Lung microvascular endothelial cell (primary cell): ENCODE measurements around the gene NR1H2. TPM values are rescaled to one million over a fixed set of nuclear protein-coding genes. Genes with fewer than 3 reads are reported as not detected.
"Not testable (repeated sequence)": the region's sequence is repeated elsewhere in the genome, so short reads cannot be mapped to it uniquely, and the experiment has no call there.

Experiments used
- DNase-seq, 2 donors: peaks; one replicate each; pipeline versions ENCODE4 v3.0.0 to v3.0.0-alpha.2; 2010; ENCODE audit warnings: low read depth in 2 of 2
- total RNA-seq: library from RNA; depleted of rRNA; stranded (reverse); fragments of >200 nt; gene quantifications from 2 replicates; pipeline ENCODE4 v1.2.1, GENCODE V29; 2014

The NR1H2 gene
- total RNA-seq, 1 donor from 2014 or later, result 66.7 TPM

DNA sequence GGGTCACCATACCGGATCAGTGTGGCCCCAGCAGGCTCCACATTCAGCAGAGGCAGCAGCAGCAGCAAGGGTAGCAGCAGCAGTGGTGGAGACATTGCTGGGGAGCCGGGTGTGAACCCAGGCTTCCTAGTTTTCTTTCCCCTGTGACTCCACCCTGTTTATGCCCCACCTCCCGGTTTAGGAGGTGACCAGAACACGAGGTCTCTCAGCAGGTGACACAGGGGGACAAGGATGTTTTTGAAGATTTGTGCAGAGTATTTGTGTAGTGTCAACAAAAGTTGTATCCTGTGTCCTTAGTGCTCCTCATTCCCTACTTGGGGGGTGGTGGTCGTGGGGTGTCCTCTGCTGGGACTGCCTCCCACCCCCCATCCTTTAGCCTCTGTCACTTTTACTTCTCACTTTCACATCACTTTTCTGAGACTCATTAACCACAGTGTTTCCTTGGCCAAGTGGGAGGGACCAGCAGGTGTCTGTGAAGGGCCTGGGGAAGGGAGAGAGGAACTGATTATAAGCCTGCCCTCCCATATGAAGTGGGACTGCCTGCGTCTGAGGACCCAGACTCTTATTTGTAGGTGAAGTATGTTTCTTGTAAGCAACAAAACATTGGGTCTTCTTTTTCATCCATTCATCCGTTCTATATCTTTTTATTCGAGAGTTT lies 31.5 kb upstream of the NR1H2 start:
- no peak for DNase-seq

DNA sequence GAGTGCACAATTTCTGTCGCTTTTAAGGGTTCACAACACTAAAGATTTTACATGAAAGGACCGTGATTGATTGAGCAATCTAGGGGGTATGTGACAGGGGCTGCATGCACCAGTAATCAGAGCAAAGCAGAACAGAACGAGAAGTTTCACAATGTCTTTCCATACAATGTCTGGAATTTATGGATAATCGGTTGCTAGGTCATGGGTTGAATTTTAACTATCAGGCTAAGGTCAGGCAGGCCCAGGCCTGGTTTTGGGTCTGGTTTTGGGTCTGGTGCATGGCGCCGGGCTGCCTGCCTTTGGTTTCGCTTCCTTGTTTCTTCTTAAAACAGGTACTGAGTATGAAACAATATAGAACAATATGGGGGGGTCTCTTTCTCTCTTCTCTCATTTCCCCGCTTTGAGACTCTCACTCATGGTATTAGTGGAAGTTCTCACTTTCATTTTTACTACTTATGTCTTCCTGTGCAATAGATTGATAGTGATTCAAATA lies 29.1 kb upstream of the NR1H2 start:
- not testable (repeated sequence) for DNase-seq

DNA sequence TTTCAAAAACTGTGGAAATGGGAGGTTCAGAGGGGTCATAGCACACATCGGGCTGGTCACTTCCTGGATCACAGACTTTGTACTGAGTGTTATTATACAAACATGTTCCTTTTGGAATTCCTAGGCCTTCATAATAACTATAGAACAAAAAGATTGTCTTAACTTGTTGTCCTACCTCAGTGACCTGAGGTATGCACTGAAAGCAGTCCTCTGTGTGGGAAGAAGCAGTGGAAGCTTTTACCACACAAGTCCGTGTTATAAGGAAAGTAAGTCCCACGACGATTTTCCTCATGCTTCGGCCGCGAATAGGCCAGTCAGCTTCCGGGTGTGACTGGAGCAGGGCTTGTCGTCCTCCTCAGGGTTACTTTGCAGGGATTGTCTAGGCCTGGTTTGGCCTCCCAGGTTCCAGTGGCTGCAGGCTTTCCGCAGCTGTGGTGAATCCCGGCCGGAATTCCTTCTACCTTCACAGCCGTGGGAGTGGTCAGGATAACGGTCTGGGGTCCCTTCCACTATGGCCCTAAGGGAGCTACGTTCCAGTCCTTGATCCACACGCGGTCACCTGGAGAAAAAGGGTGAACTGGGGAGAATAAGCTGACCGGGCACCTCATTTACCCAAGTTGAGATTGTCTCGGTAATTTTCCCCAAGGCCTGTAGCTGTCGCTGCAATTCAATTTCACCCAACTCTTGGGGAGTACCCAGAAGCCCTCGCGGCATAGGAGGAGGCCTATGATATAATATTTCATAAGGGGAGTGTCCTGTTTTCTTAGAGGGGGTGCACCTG lies 26.8 kb upstream of the NR1H2 start:
- DNase-seq, result peak; percentile 58 to 61

DNA sequence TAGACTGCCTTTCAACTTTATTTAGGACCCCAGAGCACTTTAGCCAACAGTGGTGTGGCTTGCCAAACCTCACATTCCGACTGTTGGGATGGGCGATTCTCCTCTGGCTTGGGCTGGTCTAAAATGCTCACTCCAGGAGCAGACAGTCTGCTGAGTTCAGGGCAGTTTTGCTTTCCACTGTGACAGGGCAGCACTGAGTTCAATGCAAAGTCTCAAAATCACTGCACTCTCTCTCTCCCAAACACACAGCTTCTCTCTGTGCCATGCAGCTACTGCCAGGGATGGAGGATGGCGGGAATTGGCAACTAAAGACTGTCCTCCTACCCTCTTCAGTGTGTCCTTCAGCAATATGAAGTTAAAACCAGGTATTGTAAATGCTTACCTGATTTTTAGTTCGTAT lies 24.0 kb upstream of the NR1H2 start:
- DNase-seq, result no peak

DNA sequence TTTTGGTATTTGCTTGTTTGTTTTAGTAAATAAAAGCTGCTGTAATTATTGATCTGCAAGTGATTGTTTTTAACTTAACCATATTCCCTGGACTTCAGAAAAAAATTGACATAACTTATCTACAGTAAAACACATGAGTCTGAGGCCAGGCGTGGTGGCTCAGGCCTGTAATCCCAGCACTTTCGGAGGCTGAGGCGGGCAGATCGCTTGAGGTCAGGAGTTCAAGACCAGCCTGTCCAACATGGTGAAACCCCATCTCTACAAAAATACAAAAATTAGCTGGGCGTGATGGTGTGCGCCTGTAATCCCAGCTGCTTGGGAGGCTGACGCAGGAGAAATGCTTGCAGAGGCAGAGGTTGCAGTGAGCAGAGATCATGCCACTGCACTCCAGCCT lies 22.8 kb upstream of the NR1H2 start:
- DNase-seq, result not testable (repeated sequence)

DNA sequence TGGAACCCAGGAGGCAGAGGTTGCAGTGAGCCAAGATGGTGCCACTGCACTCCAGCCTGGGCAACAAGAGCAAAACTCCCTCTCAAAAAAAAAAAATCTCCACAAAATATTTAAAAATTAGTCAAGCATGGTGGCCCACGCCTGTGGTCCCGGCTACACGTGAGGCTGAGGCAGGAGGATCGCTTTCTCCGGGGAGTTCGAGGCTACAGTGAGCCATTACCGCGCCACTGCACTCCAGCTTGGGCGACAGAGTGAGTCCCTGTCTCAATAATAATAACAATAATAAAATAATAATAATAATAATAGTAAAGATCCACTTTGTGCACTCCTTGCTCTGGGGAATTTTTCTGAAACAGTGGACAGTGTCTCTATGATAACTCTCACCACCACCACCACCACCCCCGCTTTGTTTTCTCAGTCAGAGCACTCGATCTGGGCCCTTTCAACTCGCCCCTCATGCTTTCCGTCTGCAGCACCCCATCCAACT lies 19.5 kb upstream of the NR1H2 start:
- DNase-seq, result no peak

DNA sequence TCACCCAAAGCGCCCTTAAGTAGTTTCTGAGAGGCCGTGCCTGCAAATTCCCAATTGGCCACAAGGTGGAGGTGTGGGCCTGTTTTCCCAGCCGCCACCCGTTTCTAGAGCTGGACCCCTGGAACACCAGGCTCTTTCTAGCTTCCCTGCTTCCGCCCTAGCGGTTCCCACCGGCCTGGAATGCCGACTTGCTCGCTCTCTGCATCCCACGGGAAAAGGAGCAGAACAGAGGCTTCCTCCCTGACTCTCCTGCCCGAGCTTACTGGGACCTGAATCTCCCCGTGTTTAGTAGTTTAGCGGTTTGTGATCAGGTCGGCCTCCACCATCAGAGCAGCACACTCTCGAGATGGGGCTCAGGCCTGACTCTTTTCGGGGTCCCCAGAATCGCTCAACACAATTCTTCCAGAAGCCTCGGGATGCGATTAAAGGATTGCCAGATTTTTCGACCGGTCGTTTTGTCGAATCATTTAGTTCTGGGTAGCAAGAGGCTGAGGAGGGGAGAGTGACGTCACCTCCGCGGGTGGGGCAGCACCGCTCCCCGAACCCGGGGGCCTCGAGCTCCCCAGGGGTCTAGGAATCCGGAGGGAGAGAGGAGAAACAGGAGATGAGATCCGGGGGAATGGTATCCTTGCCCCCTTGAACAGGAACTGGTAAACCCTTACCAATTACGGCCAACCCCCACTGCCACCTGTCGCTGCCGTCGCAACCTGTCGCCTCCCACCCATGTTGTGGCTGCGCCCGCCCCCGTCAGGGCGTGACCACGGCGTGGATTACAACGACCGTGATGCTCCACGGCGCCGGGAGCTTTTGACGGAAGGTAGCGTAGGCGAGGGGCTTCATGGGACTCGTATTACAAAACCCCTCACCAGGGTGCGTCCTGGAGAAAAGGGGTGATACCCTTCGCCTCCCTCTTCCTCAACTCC lies 18.8 kb upstream of the NR1H2 start:
- peak; percentile 66 to 69 for DNase-seq

DNA sequence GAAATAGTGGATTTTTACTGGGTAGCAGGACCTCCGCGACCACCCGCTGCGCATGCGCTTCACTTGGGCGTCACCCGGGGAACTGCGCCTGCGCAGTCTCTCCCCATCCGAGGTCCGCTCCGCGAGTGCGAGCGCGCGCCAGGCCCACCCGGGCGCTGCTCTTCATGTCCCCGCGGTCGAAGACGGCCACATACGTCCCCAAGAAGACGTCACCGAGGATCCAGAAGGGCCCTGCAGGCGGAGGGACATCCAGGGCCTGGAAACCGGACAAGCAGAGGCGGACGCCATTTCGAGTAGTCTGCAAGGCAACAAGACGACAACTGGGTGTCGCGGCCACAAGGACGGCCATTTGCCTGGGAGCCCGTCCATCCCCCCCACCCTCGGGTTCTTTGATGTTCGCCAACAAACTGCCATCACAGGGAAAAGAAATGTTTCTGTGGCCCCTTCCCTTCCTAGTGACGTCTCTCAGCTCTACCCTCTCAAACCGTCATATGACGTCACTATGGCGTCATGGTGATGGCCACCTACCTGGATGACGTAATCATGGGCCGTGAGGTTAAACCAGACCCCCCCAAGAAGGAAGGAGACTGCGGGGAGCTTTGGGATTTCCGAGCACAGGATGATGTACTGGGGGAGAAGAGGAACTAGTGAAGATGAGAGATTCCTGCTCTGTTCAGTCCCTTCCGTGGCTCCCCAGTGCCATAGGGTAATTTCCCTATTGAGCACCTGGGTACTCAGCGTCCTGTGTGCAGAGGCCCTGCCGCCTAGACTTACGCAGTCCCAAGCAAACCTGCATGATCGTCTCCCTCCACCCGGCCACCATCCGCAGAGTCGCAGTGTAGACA lies 17.6 kb upstream of the NR1H2 start:
- peak; percentile 39 to 73 for DNase-seq

DNA sequence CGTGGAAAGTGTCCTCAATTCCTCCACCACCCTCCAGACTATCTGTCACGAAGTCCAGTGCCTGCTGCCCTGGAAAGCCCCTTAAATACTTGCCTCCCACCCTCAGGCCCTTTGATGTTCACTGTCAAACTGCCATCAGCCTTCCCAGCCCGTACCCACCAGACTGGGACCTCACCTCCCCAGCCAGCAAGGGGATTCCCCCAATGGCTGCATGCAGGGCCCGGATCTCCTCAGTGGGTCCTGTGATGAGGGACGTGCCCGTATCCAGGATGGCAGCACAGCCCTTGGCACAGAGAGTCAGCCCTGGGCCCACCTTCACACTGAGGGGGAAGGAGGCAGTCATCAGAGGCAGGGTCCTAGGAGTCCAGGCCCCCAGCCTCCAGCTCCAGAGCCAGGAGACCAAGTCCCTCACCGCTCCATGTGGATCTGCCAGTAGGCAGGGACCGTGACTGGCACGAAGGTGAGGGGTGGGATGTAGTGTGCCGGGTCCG lies 16.9 kb upstream of the NR1H2 start:
- DNase-seq, result no peak

DNA sequence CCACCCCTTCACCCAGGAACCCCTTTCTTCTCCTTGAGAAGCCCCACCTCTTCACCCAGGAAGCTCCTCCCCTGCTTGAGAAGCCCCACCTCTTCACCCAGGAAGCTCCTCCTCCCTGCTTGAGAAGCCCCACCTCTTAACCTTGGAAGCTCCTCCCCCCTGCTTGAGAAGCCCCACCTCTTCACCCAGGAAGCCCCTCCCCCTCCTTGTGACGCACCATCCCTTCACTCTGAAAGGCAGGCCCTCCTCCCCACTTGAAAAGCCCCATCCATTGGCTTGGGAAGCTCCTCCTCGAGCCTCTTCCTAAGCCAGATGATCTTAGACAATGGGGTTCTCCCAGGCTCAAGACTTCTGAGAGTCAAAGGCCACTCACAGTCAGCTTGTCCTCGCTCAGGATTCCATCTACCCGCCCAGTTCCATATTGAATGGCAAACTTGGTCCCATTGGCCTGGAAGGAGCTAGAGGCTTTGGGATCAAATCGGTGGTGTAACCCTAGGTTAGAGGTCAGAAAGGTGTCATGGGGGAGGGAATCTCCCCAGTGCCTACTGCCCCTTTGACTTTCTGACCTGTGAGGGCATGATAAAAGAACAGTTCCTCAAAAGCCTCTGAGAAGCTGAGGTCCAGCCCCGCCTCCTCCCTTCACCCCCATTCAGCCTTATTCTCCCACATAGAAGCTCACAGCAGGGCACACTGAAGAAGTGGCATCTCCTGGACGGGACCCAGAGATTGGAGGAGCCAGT lies 14.8 kb upstream of the NR1H2 start:
- no peak for DNase-seq

DNA sequence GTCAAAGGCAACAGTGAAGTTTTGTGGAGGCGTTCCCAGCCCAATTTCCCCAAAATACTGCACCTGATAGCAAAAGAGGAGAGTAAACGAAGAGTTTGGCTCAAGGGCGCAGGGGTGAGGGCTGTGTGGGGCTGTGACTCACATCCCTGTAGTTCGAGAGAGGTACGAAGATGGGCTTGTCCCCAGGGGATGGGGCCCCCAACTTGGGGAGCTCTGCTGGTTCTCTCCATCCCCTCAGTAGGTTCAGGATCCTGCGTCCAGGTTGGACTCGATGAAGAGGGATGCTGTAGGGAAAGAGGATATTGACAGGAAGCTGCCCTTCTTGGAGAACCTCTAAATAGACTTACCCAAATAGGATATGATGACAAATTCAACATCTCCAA lies 14.2 kb upstream of the NR1H2 start:
- no peak for DNase-seq

DNA sequence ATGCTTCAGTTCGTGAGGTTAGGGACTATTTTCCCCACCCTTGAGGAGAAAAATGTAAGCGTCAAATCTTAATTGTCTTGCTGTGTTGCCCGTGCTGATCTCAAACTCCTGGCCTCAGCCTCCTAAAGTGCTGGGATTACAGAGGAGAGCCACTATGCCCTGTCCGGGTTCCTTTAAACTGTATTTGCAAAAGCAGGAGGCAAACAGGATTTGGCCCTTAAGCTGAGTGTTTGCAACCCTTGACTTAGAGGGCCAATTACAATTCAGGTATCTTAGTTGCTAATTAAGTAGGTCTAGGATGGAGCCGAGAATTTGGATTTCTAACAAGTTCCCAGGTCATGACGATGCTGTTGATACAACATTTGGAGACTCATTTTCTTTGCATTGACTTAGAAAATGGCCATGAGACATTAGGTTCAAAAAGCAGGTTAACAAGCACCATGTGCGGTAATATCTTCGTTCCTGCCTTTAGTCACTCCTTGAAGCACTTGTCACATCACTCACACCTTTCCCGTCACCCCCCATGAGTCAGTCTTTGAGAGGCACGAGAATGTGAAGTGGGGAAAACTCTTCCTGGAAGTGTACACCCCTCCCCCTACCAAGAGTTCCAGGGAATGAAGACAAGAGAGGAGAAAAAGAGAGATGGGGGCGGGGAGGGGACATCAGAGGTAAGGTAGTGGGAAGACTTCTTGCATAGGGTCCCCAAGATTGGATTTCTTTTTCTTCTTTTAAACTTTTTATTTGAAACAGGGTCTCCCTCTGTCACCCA lies 13.4 kb upstream of the NR1H2 start:
- DNase-seq, result no peak

DNA sequence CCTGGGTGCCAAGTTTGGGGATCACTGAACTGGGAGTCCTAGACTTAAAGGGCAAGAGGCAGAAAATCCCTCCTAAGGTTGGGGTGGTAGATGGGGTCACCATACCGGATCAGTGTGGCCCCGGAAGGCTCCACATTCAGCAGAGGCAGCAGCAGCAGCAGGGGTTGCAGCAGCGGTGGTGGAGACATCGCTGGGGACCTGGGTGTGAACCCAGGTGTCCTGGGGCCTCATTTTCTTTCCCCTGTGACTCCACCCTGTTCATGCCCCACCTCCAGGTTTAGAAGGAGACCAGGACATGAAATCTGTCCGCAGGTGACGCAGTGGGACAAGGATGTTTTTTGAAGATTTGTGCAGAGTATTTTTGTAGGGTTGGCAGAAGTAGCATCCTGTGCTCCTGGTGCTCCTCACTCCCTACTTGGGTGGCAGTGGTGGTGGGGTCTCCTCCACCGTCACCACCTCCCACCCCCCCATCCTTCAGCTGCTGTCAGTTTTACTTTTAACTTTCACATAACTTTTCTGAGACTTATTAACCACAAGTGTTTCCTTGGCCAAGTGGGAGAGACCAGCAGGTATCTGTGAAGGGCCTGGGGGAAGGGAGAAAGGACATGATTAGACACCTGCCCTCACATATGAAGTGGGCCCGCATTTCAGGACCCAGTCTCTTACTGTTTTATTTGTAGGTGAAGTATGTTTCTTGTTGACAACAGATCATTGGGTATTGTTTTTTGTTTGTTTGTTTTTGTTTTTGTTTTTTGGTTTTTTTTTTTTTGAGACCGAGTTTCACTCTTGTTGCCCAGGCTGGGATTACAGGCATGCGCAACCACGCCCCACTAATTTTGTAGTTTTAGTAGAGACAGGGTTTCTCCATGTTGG lies 10.6 kb upstream of the NR1H2 start, which contains the start of gene NAPSA:
NAPSA (minus strand) TSS at position 206 of the 873 bp plus-strand sequence; CDS start at position 188, 18 bp downstream.
- no peak for DNase-seq

DNA sequence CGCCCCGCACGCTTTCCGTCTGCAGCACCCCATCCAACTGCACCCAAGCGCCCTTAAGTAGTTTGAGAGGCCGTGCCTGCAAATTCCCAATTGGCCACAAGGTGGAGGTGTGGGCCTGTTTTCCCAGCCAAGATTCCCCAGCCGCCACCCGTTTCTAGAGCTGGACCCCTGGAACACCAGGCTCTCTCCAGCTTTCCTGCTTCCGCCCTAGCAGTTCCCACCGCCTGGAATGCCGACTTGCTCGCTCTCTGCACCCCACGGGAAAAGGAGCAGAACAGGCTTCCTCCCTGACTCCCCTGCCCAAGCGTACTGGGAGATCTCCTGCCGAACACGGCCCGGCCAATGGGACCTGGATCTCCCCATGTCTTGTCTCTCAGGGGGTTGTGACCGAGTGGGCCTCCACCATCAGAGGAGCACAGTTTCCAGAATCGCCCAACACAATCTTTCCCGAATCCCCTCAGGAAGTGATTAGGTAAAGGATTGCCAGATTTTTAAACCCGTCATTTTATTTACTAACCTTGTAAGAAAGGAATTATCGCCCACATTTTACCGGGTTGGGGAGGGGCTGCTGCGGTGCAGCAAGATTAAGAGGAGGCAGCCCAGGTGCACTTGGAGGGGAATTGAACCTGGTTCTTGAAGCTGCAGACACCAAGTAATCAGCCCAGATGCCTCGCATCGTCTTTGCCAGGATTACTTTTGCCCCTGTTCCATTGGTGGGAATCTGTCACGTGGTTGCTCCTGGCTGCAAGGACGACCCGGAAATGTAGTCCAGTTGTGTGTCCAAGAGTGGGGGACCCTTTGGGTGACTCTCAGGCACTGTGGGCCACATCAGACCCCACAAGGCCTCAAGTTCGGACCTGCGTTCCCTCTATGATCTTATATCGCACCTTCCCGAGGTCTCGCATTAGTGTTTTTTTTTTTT lies 7.3 kb upstream of the NR1H2 start:
- DNase-seq, result peak; percentile 84 to 85

DNA sequence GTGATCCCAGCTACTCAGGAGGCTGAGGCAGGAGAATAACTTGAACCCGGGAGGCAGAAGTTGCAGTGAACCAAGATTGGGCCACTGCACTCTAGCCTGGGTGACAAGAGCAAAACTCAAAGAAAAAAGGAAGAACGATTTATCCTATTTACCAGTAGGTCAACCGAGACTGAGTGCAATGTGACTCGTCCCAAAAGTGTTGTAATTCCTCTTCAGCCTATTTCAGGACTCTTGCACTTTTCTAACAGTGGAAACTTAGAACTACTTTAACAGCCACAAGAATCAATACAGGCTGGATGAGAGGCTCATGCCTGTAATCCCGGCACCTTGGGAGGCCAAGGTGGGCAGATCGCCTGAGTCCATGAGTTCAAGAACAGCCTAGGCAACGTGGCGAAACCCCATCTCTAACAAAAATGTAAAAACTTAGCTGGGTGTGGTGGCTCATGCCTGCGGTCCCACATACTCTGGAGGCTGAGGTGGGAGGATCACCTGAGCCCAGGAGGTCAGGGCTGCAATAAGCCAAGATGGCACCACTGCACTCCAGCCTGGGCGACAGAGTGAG lies 4.3 kb upstream of the NR1H2 start:
- DNase-seq, result no peak

DNA sequence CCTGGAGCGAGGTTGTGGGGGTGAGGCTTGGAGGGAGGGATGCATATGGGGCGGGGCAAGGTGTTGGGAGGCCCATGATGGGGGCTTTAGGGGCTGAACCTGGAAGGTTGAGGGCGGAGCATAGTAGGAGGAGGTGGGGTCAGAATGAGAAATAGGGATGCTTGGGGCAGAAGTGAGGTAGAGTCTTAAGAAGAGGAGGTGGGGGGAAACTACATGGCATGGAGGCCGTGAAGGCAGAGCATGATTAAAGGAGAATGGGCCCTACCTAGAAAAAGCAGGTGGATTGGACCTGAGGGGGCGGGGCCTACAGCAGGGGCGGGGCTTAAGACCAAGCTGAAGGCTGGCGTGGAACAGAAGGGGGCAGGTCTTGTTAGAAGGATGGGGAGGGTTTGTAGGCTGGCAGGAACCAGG lies 799 bp downstream of the NR1H2 start:
- no peak for DNase-seq

DNA sequence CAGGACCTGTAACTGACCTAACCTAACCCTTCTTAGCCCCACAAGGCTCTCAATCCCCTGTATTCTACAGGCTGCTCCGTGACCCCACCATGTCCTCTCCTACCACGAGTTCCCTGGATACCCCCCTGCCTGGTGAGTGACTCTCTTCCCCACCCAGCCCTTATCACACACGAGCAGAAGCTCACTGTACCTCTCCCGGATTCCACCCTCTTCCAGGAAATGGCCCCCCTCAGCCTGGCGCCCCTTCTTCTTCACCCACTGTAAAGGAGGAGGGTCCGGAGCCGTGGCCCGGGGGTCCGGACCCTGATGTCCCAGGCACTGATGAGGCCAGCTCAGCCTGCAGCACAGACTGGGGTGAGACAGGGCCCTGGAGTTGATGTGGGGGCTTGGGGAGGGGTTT lies 1.3 kb downstream of the NR1H2 start:
- DNase-seq, result no peak
